ENCODE data around the gene MERTK.
"Not testable (repeated sequence)": the region's sequence is repeated elsewhere in the genome, so short reads cannot be mapped to it uniquely, and the experiment has no call there.

MERTK gene

DNA sequence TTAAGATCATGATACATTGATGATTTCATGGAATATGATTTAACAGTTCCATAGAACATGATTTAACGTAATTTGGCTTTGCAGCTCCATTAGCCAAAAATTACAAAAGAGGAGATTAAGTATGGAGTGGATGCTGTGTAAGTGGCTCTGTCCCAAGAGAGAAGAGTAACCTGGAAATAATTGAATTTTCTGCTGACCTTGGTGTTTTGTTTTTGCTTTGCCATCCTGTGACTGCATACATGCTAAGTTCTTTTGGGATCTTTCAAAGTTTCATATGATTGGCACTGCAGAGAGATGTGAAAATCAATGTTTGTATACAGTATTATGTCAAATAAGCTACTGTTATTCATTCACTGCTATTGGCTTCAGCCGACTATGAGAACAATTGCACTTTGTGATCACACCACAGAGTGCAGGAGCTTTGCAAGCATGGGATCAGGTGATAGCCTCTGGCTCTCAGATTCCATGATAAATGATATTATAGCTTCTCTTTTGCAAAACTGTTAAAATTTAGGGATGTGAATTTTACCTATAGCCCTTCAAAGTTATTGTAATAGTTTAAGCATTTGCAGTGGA lies 110.6 kb downstream of the MERTK start:
- peak; percentile 75 for DNase-seq (ENCODE audit: low spot score)

DNA sequence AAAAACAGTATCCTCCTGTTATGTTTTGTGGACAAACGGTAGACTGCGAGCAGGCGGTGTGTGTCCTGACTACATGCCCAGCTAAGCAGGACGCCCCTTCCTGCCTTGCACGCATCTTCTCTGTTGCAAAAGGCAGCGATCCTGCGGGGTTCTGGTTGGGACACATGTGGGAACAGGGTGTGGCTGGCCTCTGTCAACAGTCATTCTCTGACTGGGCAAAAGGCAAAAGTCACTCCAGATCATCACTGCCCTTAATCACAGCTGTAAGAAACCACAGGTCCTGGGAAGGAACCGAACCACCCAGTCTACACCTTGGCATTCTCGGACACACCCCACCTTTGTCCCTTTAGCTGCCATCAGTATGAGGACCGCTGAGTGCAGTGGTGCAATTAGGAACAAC lies 112.3 kb downstream of the MERTK start:
- DNase-seq (ENCODE audit: low spot score) = no peak

DNA sequence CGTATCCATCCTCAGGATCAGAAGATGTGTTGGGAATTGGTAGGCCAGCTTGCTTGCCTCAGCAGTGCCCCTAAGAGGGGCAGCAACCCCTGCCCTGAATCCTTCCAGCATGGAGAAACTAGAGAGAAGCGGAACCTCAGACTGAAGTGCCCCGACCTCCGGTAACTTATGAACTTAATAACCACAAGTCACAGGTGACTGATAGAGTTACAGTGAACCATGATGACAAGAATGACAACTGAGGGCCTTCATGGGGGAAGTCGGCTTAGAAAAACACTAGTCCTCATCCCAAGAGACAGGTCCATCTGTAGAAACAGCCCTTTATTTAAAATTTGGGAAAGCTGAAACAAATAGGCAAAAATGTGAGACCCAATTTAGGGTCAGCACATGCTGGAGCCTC lies 114.1 kb downstream of the MERTK start:
- no peak for DNase-seq (ENCODE audit: low spot score)

DNA sequence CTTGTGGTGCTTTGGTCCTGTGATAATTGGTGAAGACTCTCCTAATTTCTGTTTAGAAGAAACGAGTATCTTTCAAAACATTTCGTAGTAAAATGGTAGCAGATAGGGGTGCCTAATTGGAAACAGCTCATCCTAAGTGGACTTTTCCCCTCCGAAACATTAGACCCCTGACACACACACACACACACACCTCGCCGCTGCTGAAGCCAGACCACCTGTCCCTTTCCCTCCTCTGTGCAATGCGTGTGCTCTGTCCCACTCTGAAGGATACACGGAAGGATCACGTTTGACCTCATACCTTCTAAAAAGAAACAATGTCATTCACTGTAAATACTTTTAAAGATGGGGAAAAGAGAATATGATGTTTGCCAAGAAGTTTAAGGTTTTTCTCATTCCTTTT lies 120.4 kb downstream of the MERTK start:
- DNase-seq (ENCODE audit: low spot score) = no peak

DNA sequence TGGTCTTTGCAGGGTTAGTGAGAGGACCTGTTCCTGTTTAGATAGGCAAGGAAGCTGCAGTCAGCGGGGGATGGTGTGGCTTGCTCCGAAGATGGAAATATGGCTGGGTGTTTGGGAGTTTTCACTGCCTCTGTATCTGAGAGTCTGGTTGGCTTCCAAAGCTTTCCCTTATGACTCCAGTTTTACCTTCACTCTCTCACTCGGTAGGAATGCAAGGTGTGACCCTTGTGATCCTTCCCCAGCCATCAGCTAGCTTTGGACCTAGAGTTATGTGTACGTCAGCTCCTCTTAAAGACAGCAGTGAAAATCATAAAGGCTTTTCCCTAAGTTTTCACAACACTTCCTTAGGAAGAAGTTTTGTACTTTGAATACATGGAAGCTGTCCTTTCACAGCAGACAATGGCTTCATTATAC lies 121.2 kb downstream of the MERTK start:
- no peak for DNase-seq (ENCODE audit: low spot score)

DNA sequence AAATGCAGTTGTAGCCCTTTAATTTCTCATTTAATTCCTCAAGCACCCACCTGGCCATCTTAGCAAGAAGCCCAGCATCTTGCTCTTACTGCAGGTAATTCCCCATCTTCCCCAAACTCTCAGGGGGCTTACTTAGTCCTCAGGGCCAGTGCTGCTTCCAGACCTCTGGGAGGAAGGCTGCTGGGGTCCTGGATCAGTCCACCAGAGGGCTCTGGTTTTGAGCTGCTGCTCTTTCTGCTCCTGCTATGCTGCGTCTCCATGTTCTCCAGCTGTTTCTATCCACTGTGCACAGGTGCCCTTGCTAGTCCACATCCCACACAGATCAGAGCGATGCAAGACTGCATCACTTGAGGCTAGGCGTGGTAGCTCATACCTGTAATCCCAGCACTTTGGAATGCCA lies 122.2 kb downstream of the MERTK start:
- no peak for DNase-seq (ENCODE audit: low spot score)

DNA sequence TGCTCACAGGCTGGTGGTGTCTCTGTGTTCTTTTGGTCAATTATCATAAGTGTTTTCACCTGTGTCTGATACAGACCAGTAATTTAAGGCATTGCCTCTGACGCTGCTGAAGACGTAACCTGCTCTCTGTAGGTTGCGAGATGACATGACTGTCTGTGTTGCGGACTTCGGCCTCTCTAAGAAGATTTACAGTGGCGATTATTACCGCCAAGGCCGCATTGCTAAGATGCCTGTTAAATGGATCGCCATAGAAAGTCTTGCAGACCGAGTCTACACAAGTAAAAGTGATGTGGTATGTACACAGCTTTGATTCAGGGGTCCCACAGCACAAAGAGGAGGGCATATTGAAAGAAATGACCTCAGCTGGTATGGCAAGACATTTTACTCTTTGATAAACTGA lies 122.9 kb downstream of the MERTK start:
- DNase-seq (ENCODE audit: low spot score) = no peak

DNA sequence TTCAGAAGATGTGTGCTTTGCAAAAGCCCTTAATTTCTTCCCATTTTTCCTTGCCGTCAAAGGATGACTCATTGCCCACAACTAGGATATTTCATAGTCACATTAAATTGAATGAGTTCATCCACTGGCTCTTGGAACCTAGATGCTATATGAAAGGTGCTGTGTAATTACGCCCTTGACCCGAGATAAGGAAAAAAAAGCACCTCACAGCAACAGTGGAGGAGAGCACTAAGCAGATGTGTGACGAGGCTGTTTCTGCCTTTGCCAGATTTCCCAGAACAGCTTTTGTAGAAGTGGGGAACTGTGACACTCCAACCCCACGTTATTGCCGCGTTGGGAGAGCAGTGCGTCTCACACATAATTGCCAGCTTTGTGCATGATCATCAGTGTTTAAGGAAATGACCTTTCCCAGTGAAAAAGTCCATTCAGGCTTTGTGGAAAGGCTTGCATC lies 123.4 kb downstream of the MERTK start:
- peak; percentile 71 for DNase-seq (ENCODE audit: low spot score)

DNA sequence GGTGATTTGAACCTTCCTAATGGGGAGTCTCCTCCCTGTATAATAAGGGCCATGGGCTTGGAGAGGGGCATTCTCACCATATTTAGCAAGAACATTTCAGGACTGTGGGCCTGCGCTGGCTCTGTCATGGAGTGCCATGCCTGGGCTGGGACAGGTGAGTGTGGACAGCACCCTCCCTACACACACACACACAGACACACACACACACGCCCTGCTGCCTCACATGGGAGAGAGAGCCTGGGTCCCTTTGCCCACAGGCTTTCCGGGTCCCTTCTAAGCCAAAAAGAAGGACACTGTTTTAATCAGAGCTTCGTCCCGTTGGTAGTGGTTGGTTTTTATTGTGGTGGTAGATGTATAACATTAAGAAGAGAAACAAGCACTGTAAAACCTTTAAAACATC lies 125.3 kb downstream of the MERTK start:
- no peak for DNase-seq (ENCODE audit: low spot score)

DNA sequence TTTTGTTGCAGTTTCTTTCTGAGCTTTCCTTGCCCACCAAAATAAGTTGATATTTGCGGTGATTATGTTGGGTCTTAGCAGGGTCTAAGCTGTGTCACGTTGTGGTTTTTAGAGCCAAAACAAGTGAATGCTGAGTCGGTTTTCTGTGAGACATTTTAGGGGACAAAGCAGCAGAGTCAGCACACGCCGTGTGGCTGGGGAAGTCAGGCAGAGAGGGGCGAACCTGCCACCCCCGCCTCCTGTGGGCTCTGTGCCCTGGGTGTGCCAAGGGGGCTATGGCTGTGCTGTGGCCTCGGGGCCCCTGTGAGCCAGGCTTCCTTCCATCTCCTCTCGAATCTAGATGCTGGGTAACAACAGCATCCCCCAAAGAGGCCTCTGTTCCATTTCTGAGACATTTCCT lies 125.8 kb downstream of the MERTK start:
- no peak for DNase-seq (ENCODE audit: low spot score)

DNA sequence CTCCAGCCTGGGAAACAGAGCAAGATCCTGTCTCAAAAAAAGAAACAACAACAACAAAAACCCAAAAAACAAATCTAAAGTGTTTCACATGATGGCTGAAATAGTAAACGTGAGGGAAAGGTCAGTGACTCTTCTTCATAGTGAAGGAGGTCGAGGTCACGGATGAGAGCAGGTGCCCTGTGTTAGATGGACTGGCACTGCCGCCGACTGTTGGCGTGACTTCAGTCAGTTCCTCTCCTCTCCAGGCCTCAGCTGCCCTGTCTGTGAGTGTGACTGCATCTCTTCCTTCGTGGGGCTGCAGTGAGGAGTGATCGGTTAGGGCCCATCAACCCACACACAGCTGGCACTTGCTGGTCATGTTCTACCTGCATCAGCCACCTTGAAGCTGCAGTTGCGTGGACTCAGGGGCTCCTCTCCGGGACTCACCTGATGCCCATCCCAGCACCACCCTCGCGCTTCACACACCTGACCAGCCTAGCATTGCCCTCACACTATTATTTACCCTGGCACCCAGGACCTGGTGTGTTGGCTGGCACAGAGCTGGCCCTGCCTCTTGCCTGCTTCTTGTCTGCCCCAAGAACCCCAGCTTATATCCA lies 126.6 kb downstream of the MERTK start:
- no peak for DNase-seq (ENCODE audit: low spot score)

DNA sequence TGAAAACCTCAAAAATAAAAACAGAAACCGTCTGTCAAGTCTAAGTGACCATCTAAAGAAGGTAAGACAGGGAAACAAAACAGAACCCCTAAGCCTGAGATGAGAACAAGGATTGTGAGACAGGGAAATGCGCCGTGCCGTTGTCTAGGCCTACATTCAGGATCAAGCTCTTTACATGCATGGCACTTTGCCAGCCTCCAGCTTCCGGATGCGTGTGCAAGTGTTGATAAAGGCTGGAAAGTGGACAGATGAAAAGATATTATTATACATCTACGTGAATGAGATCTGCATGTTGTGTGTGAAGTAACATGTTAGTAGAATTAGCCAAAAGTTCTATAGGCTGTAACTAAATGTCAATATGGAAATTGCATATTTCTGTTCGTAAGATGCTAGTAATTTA lies 128.1 kb downstream of the MERTK start:
- DNase-seq (ENCODE audit: low spot score) = no peak

DNA sequence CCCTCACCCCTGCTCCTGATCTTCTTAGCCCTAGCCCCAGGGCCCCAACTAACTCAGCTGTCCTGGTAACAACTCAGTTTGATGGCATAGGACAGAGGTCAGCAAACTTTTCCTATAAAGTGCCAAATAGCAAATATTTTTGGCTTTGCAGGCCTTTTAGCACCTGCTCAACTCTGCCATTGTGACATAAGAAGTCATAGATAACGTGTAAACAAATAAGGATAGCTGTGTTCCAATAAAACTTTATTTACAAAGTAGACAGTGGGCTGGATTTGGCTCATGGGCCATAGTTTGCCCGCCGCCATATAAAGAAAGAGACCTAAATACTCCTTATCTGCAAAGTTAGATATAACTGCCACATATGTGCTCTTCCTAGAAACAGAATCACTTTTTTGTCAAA lies 129.4 kb downstream of the MERTK start:
- DNase-seq (ENCODE audit: low spot score) = no peak

DNA sequence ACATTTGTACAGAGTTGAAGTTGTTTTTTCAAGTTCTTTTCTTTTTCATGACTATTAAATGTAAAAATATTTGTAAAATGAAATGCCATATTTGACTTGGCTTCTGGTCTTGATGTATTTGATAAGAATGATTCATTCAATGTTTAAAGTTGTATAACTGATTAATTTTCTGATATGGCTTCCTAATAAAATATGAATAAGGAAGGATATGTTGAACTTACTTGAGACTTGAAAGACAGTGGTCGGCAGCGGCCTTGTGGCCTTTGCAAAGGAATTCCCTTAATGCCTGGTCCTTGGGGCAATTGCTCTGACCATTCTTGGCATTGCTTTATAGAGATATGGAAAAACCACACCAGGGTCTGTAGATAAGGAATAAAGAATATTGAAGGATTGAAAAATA lies 130.8 kb downstream of the MERTK start:
- no peak for DNase-seq (ENCODE audit: low spot score)

DNA sequence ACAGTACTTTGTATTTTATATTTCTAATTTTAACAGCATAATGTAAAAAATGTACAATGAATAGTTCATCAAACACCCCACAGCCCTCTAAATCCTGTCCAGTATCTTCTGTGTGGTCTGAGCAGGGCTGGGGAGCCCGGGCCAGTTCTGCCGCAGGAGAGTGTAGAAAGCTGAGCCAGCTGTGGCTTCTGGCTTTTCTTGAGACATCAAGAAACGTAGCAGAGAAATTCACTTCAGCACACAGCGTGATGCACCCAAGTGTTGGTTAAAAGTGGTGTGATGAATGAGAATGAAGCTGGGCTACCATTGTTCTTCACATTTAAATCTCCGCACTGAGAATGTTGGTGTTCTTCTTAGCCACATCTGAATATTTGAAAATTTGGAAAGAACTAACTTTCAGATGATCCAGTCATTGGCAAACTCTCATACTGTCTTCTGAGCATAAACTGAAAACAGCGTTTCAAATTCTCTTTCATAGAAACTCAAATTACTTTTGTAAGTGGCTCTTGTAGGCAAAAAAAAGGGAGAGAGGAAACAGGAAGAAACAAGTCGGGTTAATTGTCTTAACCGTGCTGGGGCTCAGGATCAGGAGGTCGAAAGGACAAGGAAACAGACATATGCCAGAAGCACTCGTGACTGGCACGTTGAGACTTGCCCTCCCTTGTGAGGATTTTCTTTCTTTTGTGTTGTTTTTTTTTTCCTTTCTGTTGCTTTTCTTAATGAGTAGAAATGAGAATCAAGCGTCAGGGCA lies 133.2 kb downstream of the MERTK start:
- DNase-seq (ENCODE audit: low spot score) = peak; percentile 64

DNA sequence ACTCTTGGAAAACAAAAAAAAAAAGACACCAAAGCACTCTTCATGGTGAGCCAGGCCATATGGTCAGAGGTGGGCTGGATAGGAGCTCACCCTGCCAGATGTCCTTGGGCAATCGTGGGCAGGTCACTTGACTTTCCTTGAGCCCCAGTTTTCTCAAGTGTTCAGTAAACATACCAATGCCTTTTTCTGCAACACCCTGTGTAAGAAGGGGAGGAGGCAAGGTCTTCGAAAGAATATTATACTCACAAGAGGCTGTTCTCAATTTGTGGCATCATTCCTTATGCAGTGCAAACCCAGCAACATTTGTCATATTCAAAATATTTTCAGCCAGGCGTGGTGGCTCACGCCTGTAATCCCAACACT lies 133.8 kb downstream of the MERTK start:
- no peak for DNase-seq (ENCODE audit: low spot score)

DNA sequence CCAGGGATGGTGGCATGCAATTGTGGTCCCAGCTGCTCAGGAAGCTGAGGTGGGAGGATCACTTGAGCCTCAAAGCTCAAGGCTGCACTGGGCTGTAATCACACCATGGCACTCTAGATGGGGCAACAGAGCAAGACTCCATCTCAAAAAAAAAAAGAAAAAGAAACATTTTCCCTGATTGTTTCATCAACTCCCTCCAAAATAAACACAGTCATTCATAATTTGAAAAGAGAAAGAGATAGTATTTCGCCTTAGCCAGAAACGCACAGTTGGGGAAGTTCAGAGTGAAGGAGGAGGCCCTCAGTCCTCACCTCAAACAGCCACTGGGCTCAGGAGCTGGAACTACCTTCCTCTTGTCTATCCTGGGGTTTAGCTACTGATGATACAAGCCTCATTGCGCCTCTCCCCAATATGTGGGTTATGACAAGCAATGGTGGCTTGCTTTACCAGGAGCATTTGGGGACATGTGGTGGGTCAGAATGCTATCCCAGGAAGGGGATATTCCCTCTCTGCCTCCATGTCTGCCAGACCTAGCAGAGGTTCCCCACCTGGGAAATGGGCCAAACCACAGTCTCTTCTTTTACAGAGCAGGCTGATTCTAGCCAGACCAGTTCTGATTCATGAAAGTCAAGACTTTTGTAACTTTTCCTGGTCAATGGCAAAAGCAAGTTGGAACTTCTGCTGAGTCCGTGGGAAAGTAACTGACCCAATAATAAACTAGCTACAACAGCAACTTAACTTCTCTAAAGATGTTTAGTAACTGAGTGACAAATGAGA lies 134.5 kb downstream of the MERTK start:
- no peak for DNase-seq (ENCODE audit: low spot score)

DNA sequence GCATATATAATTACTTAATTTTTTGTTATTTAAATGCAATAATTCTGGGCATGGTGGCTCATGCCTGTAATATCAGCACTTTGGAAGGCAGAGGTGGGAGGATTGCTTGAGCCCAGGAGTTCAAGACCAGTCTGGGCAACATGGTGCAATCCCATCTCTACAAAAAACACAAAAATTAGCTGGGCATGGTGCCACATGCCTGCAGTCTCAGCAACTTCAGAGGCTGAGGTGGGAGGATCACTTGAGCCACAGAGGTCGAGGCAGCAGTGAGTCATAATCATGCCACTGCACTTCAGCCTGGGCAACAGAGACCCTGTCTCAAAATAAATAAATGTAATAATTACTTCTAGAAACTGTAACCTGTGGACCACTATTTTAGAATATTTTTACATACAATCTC lies 135.2 kb downstream of the MERTK start:
- no peak for DNase-seq (ENCODE audit: low spot score)

DNA sequence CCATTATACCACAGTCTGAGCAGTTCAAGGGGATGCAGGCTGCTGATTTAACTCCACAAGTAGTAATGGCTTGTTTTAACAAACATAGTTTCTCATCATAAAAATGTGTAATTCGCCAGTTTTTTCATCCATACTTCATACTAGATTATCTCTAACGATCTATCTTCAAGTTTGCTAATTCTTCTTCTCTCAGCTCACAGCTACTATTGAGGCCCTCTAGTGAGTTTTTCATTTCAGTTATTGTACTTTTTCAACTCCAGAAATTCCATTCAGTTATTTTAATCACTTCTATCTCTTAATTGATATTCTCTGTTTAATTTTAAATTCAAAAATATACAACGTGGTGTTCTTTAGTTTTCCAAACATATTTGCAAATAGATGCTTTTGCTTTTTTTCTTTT lies 136.5 kb downstream of the MERTK start:
- no peak for DNase-seq (ENCODE audit: low spot score)

DNA sequence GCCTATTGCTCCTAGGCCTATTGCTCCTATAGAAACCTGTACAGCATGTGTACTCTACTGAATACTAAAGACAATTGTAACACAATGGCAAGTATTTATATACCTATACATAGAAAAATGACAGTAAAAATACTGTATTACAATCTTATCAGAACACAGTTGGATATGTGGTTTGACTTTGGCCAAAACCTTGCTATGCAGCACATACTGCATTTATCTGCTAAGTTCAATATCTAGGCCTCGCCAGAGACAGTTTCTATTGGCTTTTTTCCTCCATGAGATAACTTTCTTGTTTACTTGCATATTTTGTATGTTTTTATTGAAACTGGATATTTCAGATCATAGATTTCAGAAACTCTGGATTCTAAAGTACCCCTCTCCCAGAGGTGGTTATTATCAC lies 137.4 kb downstream of the MERTK start:
- DNase-seq (ENCODE audit: low spot score) = no peak

DNA sequence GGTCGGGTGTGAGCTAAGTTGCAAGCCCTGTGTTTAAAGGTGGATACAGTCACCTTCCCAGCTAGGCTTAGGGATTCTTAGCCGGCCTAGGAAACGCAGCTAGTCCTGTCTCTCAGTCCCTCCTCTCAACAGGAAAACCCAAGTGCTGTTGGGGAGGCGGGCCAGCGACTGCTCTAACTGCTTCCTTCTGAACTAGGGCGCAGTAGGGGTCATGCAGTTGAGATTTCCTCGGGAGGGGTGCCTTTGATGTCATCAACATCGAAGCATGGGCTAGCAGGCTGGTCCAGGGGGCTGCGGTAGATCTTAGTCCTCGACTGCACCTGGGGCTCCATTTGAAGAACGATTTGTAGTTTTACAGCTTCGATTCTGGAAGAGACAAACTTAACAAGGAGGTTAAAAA lies 141.1 kb downstream of the MERTK start:
- DNase-seq (ENCODE audit: low spot score) = not testable (repeated sequence)

DNA sequence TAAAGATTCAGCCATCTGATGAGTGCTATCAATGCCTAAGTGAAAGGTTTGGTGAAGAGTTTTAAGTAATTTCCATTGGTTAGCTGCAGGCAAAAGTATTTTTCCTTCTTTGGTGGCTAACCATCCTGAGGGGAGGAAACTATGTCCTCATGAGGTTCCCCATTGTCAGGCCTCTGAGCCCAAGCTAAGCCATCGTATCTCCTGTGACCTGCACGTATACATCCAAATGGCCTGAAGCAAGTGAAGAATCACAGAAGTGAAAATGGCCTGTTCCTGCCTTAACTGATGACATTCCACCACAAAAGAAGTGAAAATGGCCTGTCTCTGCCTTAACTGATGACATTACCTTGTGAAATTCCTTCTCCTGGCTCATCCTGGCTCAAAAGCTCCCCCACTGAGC lies 141.7 kb downstream of the MERTK start:
- DNase-seq (ENCODE audit: low spot score) = not testable (repeated sequence)

DNA sequence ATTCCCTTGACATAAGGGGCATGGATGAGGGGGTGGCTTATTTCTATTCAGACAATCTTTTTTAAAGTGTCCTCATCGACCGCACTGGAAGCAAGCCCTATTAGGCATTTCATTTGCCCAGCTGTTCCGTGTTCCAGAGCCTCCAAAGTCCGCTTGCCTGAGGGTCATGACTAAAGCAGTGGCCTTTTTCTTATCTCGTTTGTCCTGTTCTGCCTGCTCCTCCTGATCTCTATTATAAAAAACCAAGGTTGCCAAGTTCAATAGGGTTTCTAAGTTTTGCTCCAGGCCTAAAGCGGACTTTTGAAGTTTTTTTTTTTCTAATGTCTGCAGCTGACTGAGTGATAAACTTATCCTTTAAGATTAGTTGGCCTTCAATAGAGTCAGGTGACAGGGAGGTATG lies 143.1 kb downstream of the MERTK start:
- DNase-seq (ENCODE audit: low spot score) = not testable (repeated sequence)
